OCI-LY7 (cell line): ENCODE results near the gene TUSC2. TPM values are rescaled to one million over a fixed set of nuclear protein-coding genes. Genes with fewer than 3 reads are reported as not detected.

Experiments
- BruUV-seq: library from RNA; stranded (reverse); fragments of 400-500 nt; replicated peaks from 2 replicates; lab custom pipeline; 2021; lab: Mats Ljungman, UMichigan
- CTCF ChIA-PET: fragments of 300-600 bp; sonication (Branson Sonifier 250); formaldehyde crosslinking; loops from one replicate; lab custom pipeline; 2022; ENCODE audit warnings: antibody characterized with exemption; ENCODE audit not compliant: unreplicated experiment; lab: Charles Lee
- POLR2A ChIA-PET: fragments of 300-600 bp; sonication (Branson Sonifier 250); formaldehyde crosslinking; loops from one replicate; lab custom pipeline; 2022; ENCODE audit warnings: antibody characterized with exemption; lab: Charles Lee
- DNase-seq: peaks from one replicate; pipeline ENCODE4 v3.0.0-alpha.2; 2015; ENCODE audit warnings: low spot score
- H2AFZ ChIP-seq: fragments of 200-600 bp; sonication (generic), shearing (Covaris generic); 2 replicates; pipeline ENCODE4 v1.6.1; 2014; ENCODE audit warnings: mild to moderate bottlenecking, antibody characterized with exemption, low read length, moderate library complexity
- H3K27ac ChIP-seq: fragments of 200-600 bp; sonication (generic); 2 replicates; pipeline ENCODE4 v1.5.1; 2014; ENCODE audit warnings: mixed run types, low read depth, mild to moderate bottlenecking, moderate library complexity, low read length, inconsistent platforms; ENCODE audit not compliant: poor library complexity, severe bottlenecking
- H3K36me3 ChIP-seq: fragments of 200-600 bp; sonication (generic); 2 replicates; pipeline ENCODE4 v1.6.1; 2014; ENCODE audit warnings: mild to moderate bottlenecking, antibody characterized with exemption, low read length, moderate library complexity, mixed read lengths; ENCODE audit not compliant: insufficient read depth
- H3K4me1 ChIP-seq: fragments of 200-600 bp; sonication (generic); 2 replicates; pipeline ENCODE4 v1.5.1; 2014; ENCODE audit warnings: mild to moderate bottlenecking, low read length; ENCODE audit not compliant: insufficient read depth, poor library complexity, severe bottlenecking
- H3K4me2 ChIP-seq: fragments of 200-600 bp; sonication (generic); 2 replicates; pipeline ENCODE4 v1.6.1; 2014; ENCODE audit warnings: mild to moderate bottlenecking, low read length
- H3K4me3 ChIP-seq: fragments of 200-600 bp; sonication (generic); 2 replicates; pipeline ENCODE4 v1.5.1; 2014; ENCODE audit warnings: mild to moderate bottlenecking, low read depth, low read length; ENCODE audit not compliant: poor library complexity, severe bottlenecking
- H3K79me2 ChIP-seq: fragments of 200-600 bp; sonication (generic); 2 replicates; pipeline ENCODE4 v1.6.1; 2016; ENCODE audit warnings: low read depth, mild to moderate bottlenecking, low read length, moderate library complexity, mixed read lengths; ENCODE audit not compliant: insufficient read depth
- H3K9me2 ChIP-seq: fragments of 200-600 bp; sonication (generic); 2 replicates; pipeline ENCODE4 v1.6.1; 2016; ENCODE audit warnings: mild to moderate bottlenecking, low read length, mixed read lengths; ENCODE audit not compliant: insufficient read depth
- H3K9me3 ChIP-seq: fragments of 200-600 bp; sonication (generic); 2 replicates; pipeline ENCODE4 v1.6.1; 2014; ENCODE audit warnings: mild to moderate bottlenecking, mixed run types, low read length, mixed read lengths
- H4K20me1 ChIP-seq: fragments of 200-600 bp; sonication (generic); 2 replicates; pipeline ENCODE4 v1.6.1; 2014; ENCODE audit warnings: mild to moderate bottlenecking, antibody characterized with exemption, low read length, moderate library complexity, mixed read lengths; ENCODE audit not compliant: insufficient read depth
- CTCF ChIP-seq: fragments of 200-600 bp; sonication (generic); conservative IDR thresholded peaks from 2 replicates; pipeline ENCODE4 v1.5.1; 2014; ENCODE audit warnings: mild to moderate bottlenecking, antibody characterized with exemption, low read length, moderate library complexity, mixed read lengths
- EZH2phosphoT487 ChIP-seq: fragments of 200-600 bp; sonication (generic); IDR thresholded peaks from 2 replicates; pipeline ENCODE4 v1.6.1; 2018; ENCODE audit warnings: low read depth, borderline replicate concordance, mild to moderate bottlenecking, mixed run types, antibody characterized with exemption, low read length, moderate library complexity, mixed read lengths
- intact Hi-C: fragments of 100-400 bp; cut with micrococcal nuclease; formaldehyde crosslinking; loops from one replicate; pipeline ENCODE4 v1.10.0; 2022; ENCODE audit not compliant: unreplicated experiment
- total RNA-seq, 2 experiments: library from RNA; depleted of rRNA in 1 of 2; stranded (reverse); fragments of >200 nt in 1 of 2; shearing (Covaris generic) in 1 of 2; gene quantifications; 2 replicates each; pipeline ENCODE4 v1.2.3, GENCODE V29; 2014 to 2022

The TUSC2 gene
- total RNA-seq, 2 experiments from 2014 or later: 20.4 to 24.5 TPM

GRCh38 chr3:50300681-50301254 lies 27.3 kb downstream of the TUSC2 start:
- Histone ChIP-seq H3K4me2 (peak overlapping the region; percentile 73; the same call in 1 of the 2 replicates), H4K20me1 (no peaks in the 10 kb centered on the region), H3K4me1 (peaks cover 19% of the 10 kb centered on the region), H2AFZ (no peak overlapping the region), H3K27ac (no peak overlapping the region), H3K9me2 (no peaks in the 10 kb centered on the region), H3K36me3 (no peaks in the 10 kb centered on the region), H3K4me3 (peak overlapping the region; percentile 78), H3K79me2 (no peaks in the 10 kb centered on the region), H3K9me3 (no peaks in the 10 kb centered on the region)
- CTCF ChIA-PET: interaction anchor here (0.6 kb wide), 2 partner anchors 67 to 106 kb away, joined by 3 read pairs; no protein-coding TSS in a partner anchor
- TF ChIP-seq CTCF (no peak), EZH2phosphoT487 (no peak)
- no peak for DNase-seq
- POLR2A ChIA-PET: no interaction called here
- BruUV-seq: no TSS peak
- intact Hi-C loops: no loop called here

GRCh38 chr3:50299929-50300680 lies 27.9 kb downstream of the TUSC2 start:
- CTCF ChIA-PET: interaction anchor here (0.6 to 1.4 kb wide), 2 partner anchors 28 to 66 kb away, joined by 3 read pairs; partner anchors contain the start of gene TUSC2
- DNase-seq: peak; percentile 26
- BruUV-seq: TSS peak; percentile 92

More at GRCh38 chr3:50299929-50300680, 27.9 kb downstream of the TUSC2 start:
- peak overlapping the region; percentile 78 for H3K4me3 ChIP-seq
- H3K27ac ChIP-seq: peak overlapping the region; percentile 29
- no peaks in the 10 kb centered on the region for H4K20me1 ChIP-seq
- H3K9me3 ChIP-seq: no peaks in the 10 kb centered on the region
- no peaks in the 10 kb centered on the region for H3K79me2 ChIP-seq
- peak overlapping the region; percentile 64; the same call in 1 of the 2 replicates for H2AFZ ChIP-seq
- no peaks in the 10 kb centered on the region for H3K36me3 ChIP-seq
- peaks cover 19% of the 10 kb centered on the region for H3K4me1 ChIP-seq
- TF ChIP-seq EZH2phosphoT487 (no peak), CTCF (no peak)
- peak overlapping the region; percentile 73 for H3K4me2 ChIP-seq
- intact Hi-C loops: loop anchor here (1.0 to 5.0 kb wide), 3 partner anchors 24 to 53 kb away; no protein-coding TSS in a partner anchor
- no peaks in the 10 kb centered on the region for H3K9me2 ChIP-seq
- POLR2A ChIA-PET: interaction anchor here (0.7 to 2.4 kb wide), 7 partner anchors 14 to 1085 kb away, joined by 3 to 13 read pairs (median 4); partner anchors contain the start of genes MANF and TUSC2
